HG03439 (cell line): ENCODE data around the gene LUC7L3.

Source experiments
- ATAC-seq: cut with Tn5 transposase; IDR thresholded peaks from one replicate; pipeline ENCODE4 v1.9.1; 2021; ENCODE audit warnings: mild to moderate bottlenecking, moderate library complexity; ENCODE audit not compliant: unreplicated experiment

LUC7L3 gene

GRCh38 chr17:50749245-50749644, 29.8 kb downstream of the LUC7L3 start:
- ATAC-seq, result no peak

DNA sequence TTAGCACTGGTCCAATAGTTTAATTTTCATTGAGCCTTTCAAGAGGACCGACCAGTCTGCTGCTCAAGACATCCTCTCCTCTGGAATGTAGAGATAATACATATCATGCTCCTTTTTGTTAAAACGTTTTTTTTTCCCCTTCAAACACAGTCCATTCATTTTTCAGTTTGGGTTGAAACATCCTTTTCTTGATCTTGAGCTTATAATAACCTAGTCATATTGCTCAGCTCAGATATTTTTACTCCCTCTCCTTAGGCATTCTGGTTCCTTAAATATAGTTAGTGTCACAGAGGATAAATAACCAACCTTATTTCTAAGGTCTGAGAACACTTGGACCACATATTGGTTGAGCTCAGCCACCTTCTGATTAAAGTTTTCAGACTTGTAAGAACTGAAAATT, 35.1 kb downstream of the LUC7L3 start:
- no peak for ATAC-seq

GRCh38 chr17:50758524-50758923, 39.1 kb downstream of the LUC7L3 start:
- no peak for ATAC-seq

GRCh38 chr17:50758989-50759544, 39.7 kb downstream of the LUC7L3 start:
- no peak for ATAC-seq

DNA sequence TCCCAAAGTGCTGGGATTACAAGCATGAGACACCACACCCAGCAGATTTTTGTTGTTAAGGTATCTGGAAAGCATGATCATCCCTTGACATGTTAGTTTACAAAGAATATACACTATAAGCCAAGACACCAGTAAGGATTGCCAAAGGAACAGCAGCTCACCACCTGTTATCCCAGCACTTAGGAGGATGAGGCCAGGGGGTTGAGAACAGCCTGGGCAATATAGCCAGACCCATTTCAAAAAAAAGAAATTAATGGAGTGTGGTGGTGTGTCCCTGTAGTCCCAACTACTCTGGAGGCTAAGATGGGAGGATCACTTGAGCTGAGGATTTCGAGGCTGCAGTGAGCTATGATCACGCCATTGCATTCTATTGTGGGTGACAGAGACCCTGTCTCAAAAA, 42.8 kb downstream of the LUC7L3 start:
- no peak for ATAC-seq

- ATAC-seq, result no peak
These were observed 44.5 kb downstream of the LUC7L3 start for GRCh38 chr17:50763716-50764475.

GRCh38 chr17:50764734-50765149, 45.3 kb downstream of the LUC7L3 start:
- no peak for ATAC-seq

GRCh38 chr17:50765454-50766221, 46.2 kb downstream of the LUC7L3 start:
- ATAC-seq, result no peak

DNA sequence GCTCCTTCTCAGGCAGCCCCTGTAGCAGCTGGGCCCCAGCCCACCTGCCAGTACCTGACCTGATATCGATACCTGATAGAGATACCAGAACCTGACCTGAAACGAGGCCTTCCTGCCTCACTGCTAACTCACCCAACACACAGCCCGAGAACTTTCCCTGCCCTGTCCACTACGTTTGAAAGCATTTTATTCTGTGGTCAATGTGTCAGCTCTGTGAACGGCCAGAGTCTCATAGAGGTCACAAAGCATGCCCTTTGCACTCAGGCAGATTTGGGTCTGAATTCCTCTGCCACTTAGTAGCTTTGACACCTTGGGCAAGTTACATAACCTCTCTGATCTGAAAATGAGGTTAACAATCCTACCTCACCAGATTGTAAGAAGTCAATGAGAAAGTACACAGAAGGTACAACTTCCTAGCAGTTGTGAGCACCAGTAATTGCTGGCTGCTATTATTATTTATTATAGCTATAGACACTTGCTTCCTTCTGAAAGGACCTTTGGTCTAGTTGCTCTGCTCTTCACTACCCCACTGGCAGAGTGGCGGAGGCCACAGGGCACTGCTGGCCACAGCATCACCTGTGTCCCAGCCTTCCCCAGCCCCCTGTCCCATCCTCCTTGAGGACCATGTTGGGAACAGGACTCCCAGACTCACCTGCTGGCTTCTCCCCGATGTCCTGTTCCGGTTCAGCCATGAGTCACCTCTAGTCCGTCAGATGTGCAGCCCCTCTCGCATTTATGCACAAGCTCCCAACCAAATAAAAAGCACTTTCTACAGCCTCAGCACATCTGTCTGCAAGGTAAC, 47.0 kb downstream of the LUC7L3 start:
- ATAC-seq, result no peak

DNA sequence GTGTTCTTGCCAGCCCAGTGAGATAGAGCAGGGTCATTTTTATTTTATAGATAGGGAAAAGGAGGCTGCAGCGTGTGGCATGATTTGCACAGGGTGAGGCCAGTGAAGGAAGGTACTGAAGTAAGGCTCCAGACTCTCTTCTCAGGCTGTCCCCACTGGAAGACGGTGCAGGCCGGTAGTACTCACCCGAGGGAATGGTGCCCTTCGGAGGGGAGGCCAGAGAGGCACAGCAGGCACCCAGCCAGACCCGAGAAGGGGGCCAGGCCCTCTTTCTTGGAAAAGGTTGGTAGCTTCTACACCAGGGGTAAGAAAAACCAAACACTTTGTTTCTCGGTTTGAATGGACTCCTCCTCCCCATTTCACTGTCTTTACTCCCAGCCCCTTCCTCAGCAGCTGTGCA, 47.6 kb downstream of the LUC7L3 start:
- no peak for ATAC-seq

DNA sequence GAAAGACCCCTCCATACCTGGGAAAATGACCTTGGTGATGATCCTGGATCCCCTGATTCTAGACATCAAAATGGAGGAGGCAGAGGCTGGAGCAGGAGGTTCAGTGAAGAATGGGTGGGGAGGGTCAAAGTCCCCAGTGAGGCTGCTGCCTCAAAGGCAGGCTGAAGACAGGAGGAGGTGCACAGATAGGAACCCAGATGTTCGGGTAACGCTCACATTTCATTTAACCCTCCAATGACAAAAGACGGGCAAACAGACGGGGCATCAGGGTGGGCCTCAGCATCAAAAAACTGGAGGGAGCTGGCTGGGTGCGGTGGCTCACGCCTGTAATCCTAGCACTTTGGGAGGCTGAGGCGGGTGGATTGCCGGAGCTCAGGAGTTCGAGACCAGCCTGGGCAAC, 48.0 kb downstream of the LUC7L3 start, which contains the start of gene ANKRD40CL:
ANKRD40CL (minus strand) TSS at position 73 of the 400 bp plus-strand sequence. CDS start 605 bp downstream, outside the sequence.
- no peak for ATAC-seq

DNA sequence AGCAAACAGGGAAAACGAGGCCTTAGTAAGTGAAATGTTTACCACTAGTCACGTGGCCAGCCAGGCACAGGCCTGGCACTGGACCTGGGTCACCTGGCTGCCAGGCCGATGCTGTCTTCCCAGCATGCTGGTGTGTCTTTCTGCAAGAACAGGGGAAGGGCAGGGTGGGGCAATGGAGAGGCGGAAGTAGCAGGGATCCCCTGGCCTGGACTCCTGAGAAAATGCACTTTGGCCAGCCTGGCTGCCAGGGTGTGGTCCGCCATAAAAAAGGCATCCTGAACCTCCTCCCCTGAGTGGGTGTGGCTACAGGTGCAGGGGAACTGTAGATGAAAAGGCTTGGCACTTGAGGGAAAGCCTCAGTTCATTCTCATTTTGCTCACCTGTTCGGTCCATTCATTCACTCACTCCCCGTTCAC, 49.0 kb downstream of the LUC7L3 start:
- no peak for ATAC-seq

GRCh38 chr17:50769884-50770283, 50.5 kb downstream of the LUC7L3 start:
- ATAC-seq, result no peak

DNA sequence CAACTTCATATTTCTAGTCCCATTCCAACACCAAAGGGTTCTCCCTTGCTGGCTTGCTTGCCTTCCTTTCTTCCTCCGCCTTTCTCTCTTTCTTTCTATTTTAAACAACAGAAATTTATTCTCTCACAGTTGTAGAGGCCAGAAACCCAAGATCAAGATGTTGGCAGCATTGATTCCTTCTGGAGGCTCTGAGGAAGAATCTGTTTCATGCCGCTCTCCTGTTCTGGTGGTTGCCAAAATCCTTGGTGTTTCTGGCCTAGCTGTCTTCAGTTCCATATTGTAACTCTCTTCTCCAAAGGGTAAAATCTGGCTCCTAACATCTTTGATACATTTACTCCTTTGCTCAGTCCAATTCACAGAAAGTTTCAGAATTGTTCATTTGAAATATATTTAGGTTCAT, 50.9 kb downstream of the LUC7L3 start:
- ATAC-seq, result no peak

DNA sequence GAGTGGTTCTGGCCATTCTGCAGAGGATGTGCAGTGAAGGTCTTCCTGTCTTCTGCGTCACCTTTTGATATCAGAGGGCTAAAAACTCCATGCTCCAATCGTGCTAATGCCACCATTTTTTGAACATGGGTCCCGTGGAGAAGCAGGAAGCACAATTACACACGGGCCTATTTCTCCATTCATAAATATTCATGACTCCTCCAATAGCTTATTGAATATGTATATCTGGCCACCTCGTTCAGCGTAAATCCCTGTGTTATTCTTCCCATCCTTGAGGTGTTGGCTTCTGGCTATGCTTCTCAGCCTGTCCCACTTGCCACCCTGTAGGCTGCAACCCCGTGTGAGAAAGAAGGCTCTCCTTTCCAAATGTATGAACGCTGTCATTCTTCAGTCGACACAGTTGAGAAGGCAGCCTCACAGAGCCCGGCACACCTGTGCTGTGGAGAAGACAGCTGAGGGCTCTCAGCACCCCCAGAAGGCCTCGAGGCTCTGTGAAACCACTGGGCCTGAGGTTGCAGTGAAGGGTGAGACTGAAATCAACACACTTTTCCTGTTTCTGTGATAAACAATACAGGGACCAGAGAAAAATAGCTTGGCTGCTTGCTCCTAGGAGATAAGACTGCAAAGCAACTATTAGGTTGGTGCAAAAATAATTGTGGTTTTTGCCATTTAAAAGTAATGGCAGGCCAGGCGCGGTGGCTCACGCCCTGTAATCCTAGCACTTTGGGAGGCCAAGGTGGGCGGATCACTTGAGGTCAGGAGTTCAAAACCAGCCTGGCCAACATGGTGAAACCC, 52.8 kb downstream of the LUC7L3 start:
- ATAC-seq, result no peak

DNA sequence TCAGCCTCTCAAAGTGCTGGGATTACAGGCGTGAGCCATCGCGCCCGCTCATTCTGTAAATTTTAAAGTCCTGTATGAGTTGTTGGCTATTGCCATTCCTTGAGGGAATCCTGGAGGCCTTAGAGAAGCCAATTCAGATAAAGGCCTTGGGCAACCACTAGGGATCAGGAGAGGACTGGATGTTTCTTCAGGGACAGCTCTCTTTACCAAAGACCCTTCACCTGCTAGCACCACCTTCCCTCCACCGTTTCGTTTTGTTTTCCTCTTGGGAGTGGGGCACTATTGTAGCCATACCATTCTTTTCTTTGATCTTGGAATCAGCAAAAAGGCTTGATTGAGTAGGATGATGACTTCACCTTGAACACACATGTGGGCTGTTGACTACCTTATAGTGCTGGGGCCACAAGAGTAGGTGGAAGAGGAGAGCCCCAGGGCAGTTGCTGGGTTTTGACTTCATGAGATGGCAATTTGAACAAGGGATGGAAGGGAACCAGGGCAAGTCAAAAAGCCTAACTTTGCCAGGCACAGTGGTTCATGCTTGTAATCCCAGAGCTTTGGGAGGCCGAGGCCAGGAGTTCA, 54.9 kb downstream of the LUC7L3 start:
- ATAC-seq, result no peak

DNA sequence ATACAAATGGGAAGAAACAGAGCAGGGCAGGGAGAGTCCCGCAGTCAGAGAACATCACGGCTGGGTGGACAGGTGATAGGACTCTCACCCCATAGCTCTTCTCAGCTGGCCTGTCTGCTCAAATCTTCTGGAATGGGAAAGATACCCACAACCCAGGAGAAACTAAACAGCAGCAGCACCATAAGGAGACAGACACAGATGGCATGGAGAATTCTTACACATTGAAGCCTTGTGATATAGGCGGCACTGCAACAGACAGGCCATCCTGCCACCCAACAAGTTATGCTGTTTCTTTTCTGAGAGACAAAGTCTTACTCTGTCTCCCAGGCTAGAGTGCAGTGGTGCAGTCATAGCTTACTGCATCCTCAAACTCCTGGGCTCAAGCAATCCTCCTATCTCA, 56.5 kb downstream of the LUC7L3 start:
- ATAC-seq, result no peak

DNA sequence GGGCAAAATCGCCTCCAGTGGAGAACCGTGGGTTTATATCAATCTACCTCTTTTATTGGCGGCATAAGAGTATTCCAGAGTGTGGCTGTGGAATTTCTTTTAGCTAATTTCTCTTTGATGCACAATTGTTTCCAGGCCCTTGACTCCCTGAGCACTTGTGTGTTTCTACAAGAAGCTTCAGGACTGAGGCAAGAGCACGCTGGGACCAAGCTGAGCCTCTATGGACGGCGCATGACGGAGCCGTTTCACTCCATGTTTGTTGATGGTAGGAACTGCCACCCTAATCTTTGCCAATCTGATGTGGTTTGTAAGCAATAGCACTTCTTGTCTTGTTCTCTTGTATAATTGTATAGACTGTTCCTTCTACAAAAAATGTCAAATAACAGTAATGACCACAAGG, 59.1 kb downstream of the LUC7L3 start:
- ATAC-seq, result no peak

- no peak for ATAC-seq
These were observed 59.6 kb downstream of the LUC7L3 start for GRCh38 chr17:50778988-50779387.
